GM23338 (cell line): Measurements from ENCODE around the gene KRTAP5-6. TPM values are rescaled to one million over a fixed set of nuclear protein-coding genes. Genes with fewer than 3 reads are reported as not detected.

Experiments
- ATAC-seq: fragments of 200-7000 bp; cut with Tn5 transposase; 3 replicates; pipeline ENCODE4 v1.9.1; 2020
- DNase-seq: peaks from one replicate; pipeline ENCODE4 v3.0.0-alpha.2; 2015; ENCODE audit warnings: low spot score
- H2AFZ ChIP-seq: fragments of 200-600 bp; sonication (generic); 2 replicates; pipeline ENCODE4 v1.8.0; 2016; ENCODE audit warnings: antibody characterized with exemption, mild to moderate bottlenecking, moderate library complexity
- H3F3A ChIP-seq: fragments of 200-600 bp; sonication (generic); replicated peaks from 2 replicates; pipeline ENCODE4 v1.8.0; 2017; ENCODE audit warnings: antibody characterized with exemption, mixed run types, low read depth
- H3K27ac ChIP-seq: fragments of 200-600 bp; sonication (generic); 2 replicates; pipeline ENCODE4 v1.6.1; 2016; ENCODE audit warnings: low read depth
- H3K27me3 ChIP-seq: fragments of 200-600 bp; sonication (generic); 2 replicates; pipeline ENCODE4 v1.8.0; 2016; ENCODE audit warnings: mild to moderate bottlenecking, mixed run types, moderate library complexity; ENCODE audit not compliant: insufficient read depth
- H3K36me3 ChIP-seq: fragments of 200-600 bp; sonication (generic); 2 replicates; pipeline ENCODE4 v1.8.0; 2016; ENCODE audit warnings: mild to moderate bottlenecking; ENCODE audit not compliant: insufficient read depth
- H3K4me1 ChIP-seq: fragments of 200-600 bp; sonication (generic); 2 replicates; pipeline ENCODE4 v1.8.0; 2016; ENCODE audit warnings: mild to moderate bottlenecking, moderate library complexity; ENCODE audit not compliant: insufficient read depth
- H3K4me2 ChIP-seq: fragments of 200-600 bp; sonication (generic); 2 replicates; pipeline ENCODE4 v1.7.1; 2017; ENCODE audit warnings: mixed run types
- H3K4me3 ChIP-seq: fragments of 200-600 bp; sonication (generic); 2 replicates; pipeline ENCODE4 v1.6.1; 2016; ENCODE audit warnings: mixed run types
- H3K79me2 ChIP-seq: fragments of 200-600 bp; sonication (generic); replicated peaks from 2 replicates; pipeline ENCODE4 v1.8.0; 2017; ENCODE audit warnings: mild to moderate bottlenecking; ENCODE audit not compliant: insufficient read depth
- H3K9me2 ChIP-seq: fragments of 200-600 bp; sonication (generic); 2 replicates; pipeline ENCODE4 v1.8.0; 2017; ENCODE audit not compliant: insufficient read depth
- H4K20me1 ChIP-seq: fragments of 200-600 bp; sonication (generic); replicated peaks from 2 replicates; pipeline ENCODE4 v1.8.0; 2017; ENCODE audit warnings: mild to moderate bottlenecking; ENCODE audit not compliant: insufficient read depth
- H3K27ac Mint-ChIP-seq: 2 replicates; pipeline ENCODE4 v1.8.0; 2020; ENCODE audit warnings: inconsistent platforms, mild to moderate bottlenecking, moderate library complexity, mixed read lengths
- H3K27me3 Mint-ChIP-seq: 3 replicates; pipeline ENCODE4 v1.8.0; 2022; ENCODE audit warnings: low read depth, mild to moderate bottlenecking, moderate library complexity, mixed read lengths, inconsistent platforms; ENCODE audit not compliant: insufficient read depth, poor library complexity
- H3K36me3 Mint-ChIP-seq: 3 replicates; pipeline ENCODE4 v1.8.0; 2021; ENCODE audit warnings: low read depth, mild to moderate bottlenecking, inconsistent platforms, moderate library complexity, mixed read lengths
- H3K4me1 Mint-ChIP-seq: 3 replicates; pipeline ENCODE4 v1.8.0; 2020; ENCODE audit warnings: mild to moderate bottlenecking, inconsistent platforms, mixed read lengths
- H3K4me3 Mint-ChIP-seq: 3 replicates; pipeline ENCODE4 v1.8.0; 2021; ENCODE audit warnings: moderate library complexity, mild to moderate bottlenecking, inconsistent platforms, mixed read lengths
- H3K9me3 Mint-ChIP-seq: 3 replicates; pipeline ENCODE4 v1.8.0; 2020; ENCODE audit warnings: moderate library complexity, mild to moderate bottlenecking, inconsistent platforms, mixed read lengths
- CREB1 ChIP-seq: fragments of 250-450 bp; sonication (Bioruptor Pico); IDR thresholded peaks from 2 replicates; pipeline ENCODE4 v1.5.0; 2020; ENCODE audit warnings: low read depth, mild to moderate bottlenecking, moderate library complexity
- EZH2 ChIP-seq: fragments of 200-600 bp; sonication (generic); IDR thresholded peaks from one replicate; pipeline ENCODE4 v1.8.0; 2017; ENCODE audit warnings: antibody characterized with exemption, mild to moderate bottlenecking, low read depth; ENCODE audit not compliant: unreplicated experiment
- EZH2phosphoT487 ChIP-seq: fragments of 200-600 bp; sonication (generic); IDR thresholded peaks from one replicate; pipeline ENCODE4 v1.8.1; 2018; ENCODE audit warnings: antibody characterized with exemption; ENCODE audit not compliant: unreplicated experiment
- JUNB ChIP-seq: IDR thresholded peaks from one replicate; pipeline ENCODE4 v1.6.1; 2016; ENCODE audit warnings: antibody characterized with exemption; ENCODE audit not compliant: unreplicated experiment
- NANOG ChIP-seq: IDR thresholded peaks from 2 replicates; pipeline ENCODE4 v1.6.1; 2016; ENCODE audit warnings: antibody characterized with exemption, borderline replicate concordance
- POLR2AphosphoS5 ChIP-seq: IDR thresholded peaks from 2 replicates; pipeline ENCODE4 v1.6.1; 2016; ENCODE audit warnings: antibody characterized with exemption, low read depth
- REST ChIP-seq: IDR thresholded peaks from one replicate; pipeline ENCODE4 v1.6.1; 2018; ENCODE audit warnings: antibody characterized with exemption; ENCODE audit not compliant: unreplicated experiment
- STAT1 ChIP-seq: IDR thresholded peaks from one replicate; pipeline ENCODE4 v1.6.1; 2016; ENCODE audit warnings: antibody characterized with exemption; ENCODE audit not compliant: unreplicated experiment
- ZNF114 ChIP-seq: fragments of 250-450 bp; sonication (Bioruptor Pico); IDR thresholded peaks from 2 replicates; pipeline ENCODE4 v1.5.0; 2020; ENCODE audit warnings: mild to moderate bottlenecking, moderate library complexity
- ZNF331 ChIP-seq: fragments of 250-450 bp; sonication (Bioruptor Pico); IDR thresholded peaks from 2 replicates; pipeline ENCODE4 v1.5.0; 2020; ENCODE audit warnings: low read depth, mild to moderate bottlenecking, moderate library complexity
- polyA plus RNA-seq: library from polyadenylated mRNA; unstranded; fragments of >200 nt; fragmentation: Nextera tagmentation; extraction: Ambion mirVana; gene quantifications from 2 replicates; pipeline ENCODE4 v1.2.1, GENCODE V29; 2016
- total RNA-seq: library from RNA; depleted of rRNA; stranded (reverse); fragments of >200 nt; shearing (Covaris generic); gene quantifications from 2 replicates; pipeline ENCODE4 v1.2.3, GENCODE V29; 2014
- TF ChIP-seq, protein P1 (sequence below): fragments of 250-450 bp; sonication (Bioruptor Pico); IDR thresholded peaks from 2 replicates; pipeline ENCODE4 v1.5.0; 2020; ENCODE audit warnings: mild to moderate bottlenecking, moderate library complexity
- TF ChIP-seq, protein P2 (sequence below), 2 experiments: fragments of 200-600 bp in 1 of 2; sonication (generic) in 1 of 2; conservative IDR thresholded peaks; 2 replicates each; pipeline versions ENCODE4 v1.5.1 to v1.6.1; 2016 to 2017; ENCODE audit warnings: antibody characterized with exemption in 2 of 2, low read depth in 2 of 2, mild to moderate bottlenecking in 2 of 2, moderate library complexity in 1 of 2
- TF ChIP-seq, protein P3 (sequence below): IDR thresholded peaks from 2 replicates; pipeline ENCODE4 v1.6.1; 2016; ENCODE audit warnings: antibody characterized with exemption

KRTAP5-6 gene
- total and polyA plus RNA-seq, 2 experiments from 2014 or later = not detected

DNA sequence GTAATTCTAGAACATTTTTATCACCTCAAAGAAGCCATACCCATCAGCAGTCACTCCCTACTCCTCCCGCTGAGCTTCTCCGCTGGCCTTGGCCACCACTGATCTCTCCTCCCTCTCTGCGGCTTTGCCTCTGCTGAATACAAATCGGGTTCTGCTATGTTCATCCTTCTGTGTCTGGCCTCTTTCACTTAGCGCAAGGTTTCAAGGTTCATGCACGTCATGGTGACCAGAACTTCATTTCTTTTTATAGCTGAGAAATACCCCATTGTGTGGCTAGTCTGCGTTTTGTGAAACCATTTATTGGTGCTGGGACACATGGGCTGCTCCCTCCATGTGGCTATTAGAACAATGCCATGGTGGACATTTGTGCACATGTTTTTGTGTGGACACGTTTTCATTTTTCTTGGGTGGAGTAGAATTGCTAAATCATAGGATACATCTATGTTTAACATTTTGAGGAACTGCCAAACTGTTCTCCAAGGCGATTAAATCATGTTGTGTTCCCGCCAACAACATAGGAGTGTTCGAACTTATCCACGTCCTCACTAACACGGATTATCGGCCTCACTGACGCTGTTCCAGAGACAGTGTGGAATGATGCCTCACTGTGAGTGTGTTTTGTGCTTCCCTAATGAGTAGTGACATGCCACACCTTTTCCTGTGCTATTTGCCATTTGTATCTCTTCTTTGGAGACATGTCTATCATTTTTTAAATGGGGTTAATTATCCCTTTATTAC lies 24.2 kb upstream of the KRTAP5-6 start:
- Histone ChIP-seq H3K79me2 (no peaks in the 10 kb centered on the region), H3K4me3 (no peak overlapping the region), H3K9me2 (no peaks in the 10 kb centered on the region), H3F3A (no peaks in the 10 kb centered on the region), H3K36me3 (no peaks in the 10 kb centered on the region), H3K4me2 (no peak overlapping the region), H4K20me1 (no peaks in the 10 kb centered on the region), H3K27me3 (no peaks in the 10 kb centered on the region), H3K4me1 (no peaks in the 10 kb centered on the region), H2AFZ (no peak overlapping the region), H3K27ac (no peak overlapping the region)
- no peak overlapping the region for H3K4me3 Mint-ChIP-seq
- H3K36me3 Mint-ChIP-seq = no peaks in the 10 kb centered on the region
- TF ChIP-seq REST = no peak
- TF ChIP-seq EZH2phosphoT487 = no peak
- no peak for TF ChIP-seq CREB1 (CRISPR knock-in tag)
- TF ChIP-seq, protein P1, sequence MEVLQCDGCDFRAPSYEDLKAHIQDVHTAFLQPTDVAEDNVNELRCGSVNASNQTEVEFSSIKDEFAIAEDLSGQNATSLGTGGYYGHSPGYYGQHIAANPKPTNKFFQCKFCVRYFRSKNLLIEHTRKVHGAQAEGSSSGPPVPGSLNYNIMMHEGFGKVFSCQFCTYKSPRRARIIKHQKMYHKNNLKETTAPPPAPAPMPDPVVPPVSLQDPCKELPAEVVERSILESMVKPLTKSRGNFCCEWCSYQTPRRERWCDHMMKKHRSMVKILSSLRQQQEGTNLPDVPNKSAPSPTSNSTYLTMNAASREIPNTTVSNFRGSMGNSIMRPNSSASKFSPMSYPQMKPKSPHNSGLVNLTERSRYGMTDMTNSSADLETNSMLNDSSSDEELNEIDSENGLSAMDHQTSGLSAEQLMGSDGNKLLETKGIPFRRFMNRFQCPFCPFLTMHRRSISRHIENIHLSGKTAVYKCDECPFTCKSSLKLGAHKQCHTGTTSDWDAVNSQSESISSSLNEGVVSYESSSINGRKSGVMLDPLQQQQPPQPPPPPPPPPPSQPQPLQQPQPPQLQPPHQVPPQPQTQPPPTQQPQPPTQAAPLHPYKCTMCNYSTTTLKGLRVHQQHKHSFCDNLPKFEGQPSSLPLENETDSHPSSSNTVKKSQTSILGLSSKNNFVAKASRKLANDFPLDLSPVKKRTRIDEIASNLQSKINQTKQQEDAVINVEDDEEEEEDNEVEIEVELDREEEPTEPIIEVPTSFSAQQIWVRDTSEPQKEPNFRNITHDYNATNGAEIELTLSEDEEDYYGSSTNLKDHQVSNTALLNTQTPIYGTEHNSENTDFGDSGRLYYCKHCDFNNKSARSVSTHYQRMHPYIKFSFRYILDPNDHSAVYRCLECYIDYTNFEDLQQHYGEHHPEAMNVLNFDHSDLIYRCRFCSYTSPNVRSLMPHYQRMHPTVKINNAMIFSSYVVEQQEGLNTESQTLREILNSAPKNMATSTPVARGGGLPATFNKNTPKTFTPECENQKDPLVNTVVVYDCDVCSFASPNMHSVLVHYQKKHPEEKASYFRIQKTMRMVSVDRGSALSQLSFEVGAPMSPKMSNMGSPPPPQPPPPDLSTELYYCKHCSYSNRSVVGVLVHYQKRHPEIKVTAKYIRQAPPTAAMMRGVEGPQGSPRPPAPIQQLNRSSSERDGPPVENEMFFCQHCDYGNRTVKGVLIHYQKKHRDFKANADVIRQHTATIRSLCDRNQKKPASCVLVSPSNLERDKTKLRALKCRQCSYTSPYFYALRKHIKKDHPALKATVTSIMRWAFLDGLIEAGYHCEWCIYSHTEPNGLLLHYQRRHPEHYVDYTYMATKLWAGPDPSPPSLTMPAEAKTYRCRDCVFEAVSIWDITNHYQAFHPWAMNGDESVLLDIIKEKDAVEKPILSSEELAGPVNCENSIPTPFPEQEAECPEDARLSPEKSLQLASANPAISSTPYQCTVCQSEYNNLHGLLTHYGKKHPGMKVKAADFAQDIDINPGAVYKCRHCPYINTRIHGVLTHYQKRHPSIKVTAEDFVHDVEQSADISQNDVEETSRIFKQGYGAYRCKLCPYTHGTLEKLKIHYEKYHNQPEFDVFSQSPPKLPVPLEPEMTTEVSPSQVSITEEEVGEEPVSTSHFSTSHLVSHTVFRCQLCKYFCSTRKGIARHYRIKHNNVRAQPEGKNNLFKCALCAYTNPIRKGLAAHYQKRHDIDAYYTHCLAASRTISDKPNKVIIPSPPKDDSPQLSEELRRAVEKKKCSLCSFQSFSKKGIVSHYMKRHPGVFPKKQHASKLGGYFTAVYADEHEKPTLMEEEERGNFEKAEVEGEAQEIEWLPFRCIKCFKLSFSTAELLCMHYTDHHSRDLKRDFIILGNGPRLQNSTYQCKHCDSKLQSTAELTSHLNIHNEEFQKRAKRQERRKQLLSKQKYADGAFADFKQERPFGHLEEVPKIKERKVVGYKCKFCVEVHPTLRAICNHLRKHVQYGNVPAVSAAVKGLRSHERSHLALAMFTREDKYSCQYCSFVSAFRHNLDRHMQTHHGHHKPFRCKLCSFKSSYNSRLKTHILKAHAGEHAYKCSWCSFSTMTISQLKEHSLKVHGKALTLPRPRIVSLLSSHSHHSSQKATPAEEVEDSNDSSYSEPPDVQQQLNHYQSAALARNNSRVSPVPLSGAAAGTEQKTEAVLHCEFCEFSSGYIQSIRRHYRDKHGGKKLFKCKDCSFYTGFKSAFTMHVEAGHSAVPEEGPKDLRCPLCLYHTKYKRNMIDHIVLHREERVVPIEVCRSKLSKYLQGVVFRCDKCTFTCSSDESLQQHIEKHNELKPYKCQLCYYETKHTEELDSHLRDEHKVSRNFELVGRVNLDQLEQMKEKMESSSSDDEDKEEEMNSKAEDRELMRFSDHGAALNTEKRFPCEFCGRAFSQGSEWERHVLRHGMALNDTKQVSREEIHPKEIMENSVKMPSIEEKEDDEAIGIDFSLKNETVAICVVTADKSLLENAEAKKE = no peak
- TF ChIP-seq JUNB = no peak
- TF ChIP-seq STAT1 = no peak
- TF ChIP-seq, protein P2, sequence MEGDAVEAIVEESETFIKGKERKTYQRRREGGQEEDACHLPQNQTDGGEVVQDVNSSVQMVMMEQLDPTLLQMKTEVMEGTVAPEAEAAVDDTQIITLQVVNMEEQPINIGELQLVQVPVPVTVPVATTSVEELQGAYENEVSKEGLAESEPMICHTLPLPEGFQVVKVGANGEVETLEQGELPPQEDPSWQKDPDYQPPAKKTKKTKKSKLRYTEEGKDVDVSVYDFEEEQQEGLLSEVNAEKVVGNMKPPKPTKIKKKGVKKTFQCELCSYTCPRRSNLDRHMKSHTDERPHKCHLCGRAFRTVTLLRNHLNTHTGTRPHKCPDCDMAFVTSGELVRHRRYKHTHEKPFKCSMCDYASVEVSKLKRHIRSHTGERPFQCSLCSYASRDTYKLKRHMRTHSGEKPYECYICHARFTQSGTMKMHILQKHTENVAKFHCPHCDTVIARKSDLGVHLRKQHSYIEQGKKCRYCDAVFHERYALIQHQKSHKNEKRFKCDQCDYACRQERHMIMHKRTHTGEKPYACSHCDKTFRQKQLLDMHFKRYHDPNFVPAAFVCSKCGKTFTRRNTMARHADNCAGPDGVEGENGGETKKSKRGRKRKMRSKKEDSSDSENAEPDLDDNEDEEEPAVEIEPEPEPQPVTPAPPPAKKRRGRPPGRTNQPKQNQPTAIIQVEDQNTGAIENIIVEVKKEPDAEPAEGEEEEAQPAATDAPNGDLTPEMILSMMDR (conservative IDR thresholded peaks at IDR 0.05; ENCODE audit: low read depth in 2 of 2) = no peak
- no peak for TF ChIP-seq ZNF331 (CRISPR knock-in tag)
- no peak for TF ChIP-seq NANOG
- TF ChIP-seq, protein P3, sequence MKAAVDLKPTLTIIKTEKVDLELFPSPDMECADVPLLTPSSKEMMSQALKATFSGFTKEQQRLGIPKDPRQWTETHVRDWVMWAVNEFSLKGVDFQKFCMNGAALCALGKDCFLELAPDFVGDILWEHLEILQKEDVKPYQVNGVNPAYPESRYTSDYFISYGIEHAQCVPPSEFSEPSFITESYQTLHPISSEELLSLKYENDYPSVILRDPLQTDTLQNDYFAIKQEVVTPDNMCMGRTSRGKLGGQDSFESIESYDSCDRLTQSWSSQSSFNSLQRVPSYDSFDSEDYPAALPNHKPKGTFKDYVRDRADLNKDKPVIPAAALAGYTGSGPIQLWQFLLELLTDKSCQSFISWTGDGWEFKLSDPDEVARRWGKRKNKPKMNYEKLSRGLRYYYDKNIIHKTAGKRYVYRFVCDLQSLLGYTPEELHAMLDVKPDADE = no peak
- TF ChIP-seq POLR2AphosphoS5 = no peak
- TF ChIP-seq EZH2 = no peak
- no peak for TF ChIP-seq ZNF114 (CRISPR knock-in tag)
- DNase-seq (no peak), ATAC-seq (no peak)
- no peak overlapping the region for H3K27ac Mint-ChIP-seq
- no peaks in the 10 kb centered on the region for H3K4me1 Mint-ChIP-seq
- peaks cover 14% of the 10 kb centered on the region for H3K27me3 Mint-ChIP-seq
- H3K9me3 Mint-ChIP-seq = no peaks in the 10 kb centered on the region
